H1 (cell line): ENCODE measurements around the gene DDX3X. TPM values are rescaled to one million over a fixed set of nuclear protein-coding genes. Genes with fewer than 3 reads are reported as not detected.

Source experiments
- CTCF ChIA-PET: fragments of 300-600 bp; sonication (Branson Sonifier 250); formaldehyde crosslinking; loops from one replicate; lab custom pipeline; 2021; ENCODE audit not compliant: partially characterized antibody; lab: Charles Lee
- POLR2A ChIA-PET: fragments of 300-600 bp; sonication (Branson Sonifier 250); formaldehyde crosslinking; loops from one replicate; lab custom pipeline; 2021; ENCODE audit warnings: inconsistent platforms; ENCODE audit not compliant: partially characterized antibody; lab: Charles Lee
- DNase-seq, 2 experiments: peaks; one replicate each; pipeline versions ENCODE4 v3.0.0 to v3.0.0-alpha.2; 2010 to 2022; ENCODE audit warnings: low spot score in 2 of 2, low read depth in 1 of 2, mixed read lengths in 1 of 2
- FAIRE-seq: peaks from 2 replicates; lab custom pipeline; 2011; peaks lifted over from hg19 to GRCh38; lab: Jason Lieb, UNC
- H2AFZ ChIP-seq: 2 replicates; pipeline ENCODE4 v1.8.1; 2012; ENCODE audit warnings: low read length, inconsistent platforms
- H2AK5ac ChIP-seq: 2 replicates; pipeline ENCODE4 v1.6.1; 2013; ENCODE audit warnings: low read depth, low read length
- H2BK120ac ChIP-seq: replicated peaks from 2 replicates; pipeline ENCODE3; 2013; ENCODE audit warnings: low read depth, low read length, inconsistent platforms
- H2BK12ac ChIP-seq: 2 replicates; pipeline ENCODE4 v1.6.1; 2013; ENCODE audit warnings: low read depth, low read length
- H2BK15ac ChIP-seq: 2 replicates; pipeline ENCODE4 v1.6.1; 2013; ENCODE audit warnings: low read length
- H2BK20ac ChIP-seq: 2 replicates; pipeline ENCODE4 v1.6.1; 2013; ENCODE audit warnings: low read length
- H2BK5ac ChIP-seq: 2 replicates; pipeline ENCODE4 v1.6.1; 2013; ENCODE audit warnings: low read depth, low read length
- H3K14ac ChIP-seq: 2 replicates; pipeline ENCODE4 v1.6.1; 2013; ENCODE audit warnings: inconsistent platforms; ENCODE audit not compliant: insufficient read length
- H3K18ac ChIP-seq: 2 replicates; pipeline ENCODE4 v1.6.1; 2013; ENCODE audit warnings: low read length; ENCODE audit errors: extremely low read depth
- H3K23ac ChIP-seq: 2 replicates; pipeline ENCODE4 v1.6.1; 2013; ENCODE audit warnings: inconsistent platforms; ENCODE audit not compliant: insufficient read length
- H3K23me2 ChIP-seq: 2 replicates; pipeline ENCODE4 v1.6.1; 2013; ENCODE audit warnings: low read depth, low read length
- H3K27ac ChIP-seq: 2 replicates; pipeline ENCODE4 v1.6.1; 2011; ENCODE audit warnings: low read depth, low read length, inconsistent platforms
- H3K27me3 ChIP-seq, 4 experiments: replicated peaks in 1 of 4; 1 replicate in 1 of 4; 2 replicates in 3 of 4; pipeline versions ENCODE4 v1.6.1 to v1.8.1; 2011 to 2013; ENCODE audit warnings: low read length in 3 of 4, mild to moderate bottlenecking in 3 of 4, inconsistent platforms in 2 of 4, mixed read lengths in 2 of 4, moderate library complexity in 1 of 4; ENCODE audit not compliant: control insufficient read depth in 3 of 4, insufficient read depth in 3 of 4; ENCODE audit errors: extremely low read depth in 1 of 4
- H3K36me3 ChIP-seq, 4 experiments: 2 replicates each; pipeline versions ENCODE4 v1.6.1 to v1.8.1; 2011 to 2013; ENCODE audit warnings: mild to moderate bottlenecking in 4 of 4, low read length in 3 of 4, moderate library complexity in 2 of 4, control low read depth in 1 of 4, inconsistent platforms in 1 of 4; ENCODE audit not compliant: insufficient read depth in 4 of 4, control insufficient read depth in 2 of 4
- H3K4ac ChIP-seq: replicated peaks from 2 replicates; pipeline ENCODE3; 2013; ENCODE audit warnings: low read length, low read depth, mixed read lengths, inconsistent platforms; ENCODE audit not compliant: insufficient read length
- H3K4me1 ChIP-seq, 4 experiments: replicated peaks in 1 of 4; 1 replicate in 1 of 4; 2 replicates in 3 of 4; pipeline versions ENCODE4 v1.6.1 to v1.8.1; 2011 to 2013; ENCODE audit warnings: low read length in 3 of 4, inconsistent platforms in 2 of 4, mixed read lengths in 1 of 4; ENCODE audit not compliant: insufficient read depth in 4 of 4, control insufficient read depth in 3 of 4
- H3K4me2 ChIP-seq, 2 experiments: 2 replicates each; pipeline versions ENCODE4 v1.6.1 to v1.8.1; 2011 to 2013; ENCODE audit warnings: low read depth in 2 of 2, low read length in 2 of 2, control low read depth in 1 of 2, inconsistent platforms in 1 of 2, mild to moderate bottlenecking in 1 of 2; ENCODE audit not compliant: insufficient read depth in 1 of 2
- H3K4me3 ChIP-seq, 4 experiments: fragments of 200-600, 300-600 bp in 1 of 4; sonication (generic), shearing (Covaris generic), sonication (Bioruptor Twin) in 1 of 4; 2 replicates each; pipeline versions ENCODE4 v1.5.1 to v1.8.1; 2011 to 2016; ENCODE audit warnings: low read length in 4 of 4, low read depth in 3 of 4, control low read depth in 2 of 4, inconsistent platforms in 2 of 4, mild to moderate bottlenecking in 2 of 4, mixed read lengths in 1 of 4, moderate library complexity in 1 of 4; ENCODE audit not compliant: insufficient read depth in 2 of 4; ENCODE audit errors: extremely low read depth in 1 of 4
- H3K56ac ChIP-seq: replicated peaks from 2 replicates; pipeline ENCODE3; 2013; ENCODE audit warnings: low read depth, mild to moderate bottlenecking, mixed read lengths, low read length, inconsistent platforms; ENCODE audit not compliant: insufficient read length
- H3K79me1 ChIP-seq: 2 replicates; pipeline ENCODE4 v1.6.1; 2013; ENCODE audit warnings: low read depth, low read length, control low read depth
- H3K79me2 ChIP-seq, 2 experiments: 2 replicates each; pipeline versions ENCODE4 v1.6.1 to v1.8.1; 2012 to 2013; ENCODE audit warnings: low read length in 2 of 2, mild to moderate bottlenecking in 2 of 2, inconsistent platforms in 1 of 2; ENCODE audit not compliant: insufficient read depth in 2 of 2, control insufficient read depth in 1 of 2
- H3K9ac ChIP-seq, 4 experiments: replicated peaks in 1 of 4; 1 replicate in 1 of 4; 2 replicates in 3 of 4; pipeline versions ENCODE4 v1.6.1 to v1.8.1; 2011 to 2013; ENCODE audit warnings: low read depth in 3 of 4, low read length in 3 of 4, control low read depth in 2 of 4, mild to moderate bottlenecking in 2 of 4, moderate library complexity in 2 of 4, inconsistent platforms in 1 of 4; ENCODE audit errors: extremely low read depth in 1 of 4
- H3K9me3 ChIP-seq, 2 experiments: 2 replicates each; pipeline versions ENCODE4 v1.6.1 to v1.8.1; 2012 to 2013; ENCODE audit warnings: mild to moderate bottlenecking in 2 of 2, moderate library complexity in 2 of 2, control low read depth in 1 of 2, inconsistent platforms in 1 of 2, low read depth in 1 of 2, low read length in 1 of 2, mixed read lengths in 1 of 2; ENCODE audit not compliant: insufficient read depth in 2 of 2
- H4K20me1 ChIP-seq, 2 experiments: replicated peaks in 1 of 2; 2 replicates each; pipeline versions ENCODE3 to v1.8.1; 2011 to 2013; ENCODE audit warnings: inconsistent platforms in 2 of 2, low read length in 2 of 2, mild to moderate bottlenecking in 1 of 2; ENCODE audit not compliant: insufficient read depth in 2 of 2, control insufficient read depth in 1 of 2
- H4K5ac ChIP-seq: 2 replicates; pipeline ENCODE4 v1.6.1; 2013; ENCODE audit warnings: low read length, low read depth, mixed read lengths, inconsistent platforms; ENCODE audit not compliant: insufficient read length
- H4K8ac ChIP-seq: 2 replicates; pipeline ENCODE4 v1.8.0; 2013; ENCODE audit warnings: mild to moderate bottlenecking, moderate library complexity, low read length, inconsistent platforms; ENCODE audit not compliant: insufficient read depth; ENCODE audit errors: extremely low read depth
- H4K91ac ChIP-seq: replicated peaks from 2 replicates; pipeline ENCODE3; 2013; ENCODE audit warnings: low read length, mixed read lengths, inconsistent platforms; ENCODE audit not compliant: insufficient read length
- CTCF ChIP-seq, 3 experiments: IDR thresholded peaks; 1 replicate in 2 of 3; 2 replicates in 1 of 3; pipeline versions ENCODE4 v1.5.1 to v1.6.1; 2011; ENCODE audit warnings: low read length in 3 of 3, mild to moderate bottlenecking in 3 of 3, inconsistent platforms in 2 of 3, low read depth in 1 of 3, moderate library complexity in 1 of 3; ENCODE audit not compliant: insufficient read depth in 1 of 3; ENCODE audit errors: control extremely low read depth in 1 of 3
- E2F6 ChIP-seq: IDR thresholded peaks from 2 replicates; pipeline ENCODE4 v1.6.1; 2012; ENCODE audit warnings: inconsistent platforms
- EP300 ChIP-seq, 2 experiments: IDR thresholded peaks; 1 replicate in 1 of 2; 2 replicates in 1 of 2; pipeline ENCODE4 v1.6.1; 2011 to 2012; ENCODE audit warnings: low read depth in 2 of 2, low read length in 2 of 2, mild to moderate bottlenecking in 2 of 2, borderline replicate concordance in 1 of 2, inconsistent platforms in 1 of 2, moderate library complexity in 1 of 2
- MAX ChIP-seq: IDR thresholded peaks from 2 replicates; pipeline ENCODE4 v1.6.1; 2012; ENCODE audit warnings: inconsistent platforms
- PHF8 ChIP-seq: fragments of 200-600 bp; sonication (generic); conservative IDR thresholded peaks from 2 replicates; pipeline ENCODE4 v1.7.1; 2012; ENCODE audit warnings: low read depth, mild to moderate bottlenecking, inconsistent platforms, low read length, moderate library complexity
- SAP30 ChIP-seq: fragments of 300-600 bp; sonication (generic); IDR thresholded peaks from 2 replicates; pipeline ENCODE4 v1.7.1; 2012; ENCODE audit warnings: low read length, moderate library complexity, mild to moderate bottlenecking, inconsistent platforms; ENCODE audit not compliant: insufficient read depth, insufficient replicate concordance
- SP1 ChIP-seq: IDR thresholded peaks from 2 replicates; pipeline ENCODE4 v1.6.1; 2011; ENCODE audit warnings: low read depth, low read length
- SP4 ChIP-seq: IDR thresholded peaks from 2 replicates; pipeline ENCODE4 v1.6.1; 2012; ENCODE audit warnings: low read length, inconsistent platforms
- WGBS, 2 experiments: shearing (Covaris generic) in 1 of 2; methylation state at CpG; one replicate each; pipeline versions ENCODE4 v1.1.6 to v1.1.7; 2013 to 2015; ENCODE audit warnings: low lambda C conversion rate in 2 of 2, mixed read lengths in 2 of 2, inconsistent platforms in 1 of 2, low coverage in 1 of 2, missing lambda C conversion rate in 1 of 2; ENCODE audit not compliant: insufficient replicate concordance in 2 of 2, insufficient coverage in 1 of 2, insufficient read length in 1 of 2; ENCODE audit errors: extremely low coverage in 1 of 2, missing lambda C conversion rate in 1 of 2; 5-methylcytosine and 5-hydroxymethylcytosine counted together
- polyA plus RNA-seq, 7 experiments: library from polyadenylated mRNA; depleted of rRNA in 3 of 7; stranded (reverse) in 5 of 7; unstranded in 2 of 7; fragments of >200 nt in 5 of 7; fragments of 200-250 nt in 2 of 7; gene quantifications; 1 replicate in 5 of 7; 2 replicates in 1 of 7; 4 replicates in 1 of 7; pipeline versions ENCODE4 v1.2.1 to v1.2.3, GENCODE V29; 2011 to 2013; ENCODE audit warnings: missing spikeins in 2 of 7, mixed read lengths in 2 of 7
- total RNA-seq: library from RNA; stranded (reverse); fragmentation: NEBNext Ultra II Directional; extraction: Animal tissue kit (Norgen Biotek cat#: 25700); gene quantifications from 2 replicates; pipeline ENCODE4 v1.2.1, GENCODE V29; 2021

Gene DDX3X
- total and polyA plus RNA-seq, 2 of the 8 experiments (the other 6 are each of a cell fraction or from before 2014, with no cell fraction given), result 39.4 to 291 TPM

GRCh38 chrX:41352329-41352838 is 18.4 kb downstream of the DDX3X start:
- Histone ChIP-seq H3K27ac (no peak overlapping the region), H3K79me1 (no peaks in the 10 kb centered on the region), H3K4me3 (no peak overlapping the region), H4K20me1 (no peaks in the 10 kb centered on the region), H3K79me2 (no peaks in the 10 kb centered on the region), H2BK5ac (no peak overlapping the region), H3K18ac (no peak overlapping the region), H3K56ac (no peak overlapping the region), H3K4ac (no peak overlapping the region), H3K9me3 (no peaks in the 10 kb centered on the region), H3K27me3 (no peaks in the 10 kb centered on the region), H3K14ac (no peak overlapping the region), H2AK5ac (no peak overlapping the region), H4K91ac (no peak overlapping the region), H3K4me2 (no peak overlapping the region), H3K23ac (no peak overlapping the region), H2BK120ac (no peak overlapping the region), H2BK20ac (no peak overlapping the region), H3K4me1 (peaks cover 0 to 3% (median 0%) of the 10 kb centered on the region in 4 experiments; a peak in 2 of 7 replicates), H2BK15ac (no peak overlapping the region), H4K5ac (no peak overlapping the region), H3K23me2 (no peaks in the 10 kb centered on the region), H3K9ac (no peak overlapping the region), H2BK12ac (no peak overlapping the region), H4K8ac (no peak overlapping the region), H3K36me3 (peaks cover 0 to 20% (median 9%) of the 10 kb centered on the region in 4 experiments; a peak in 5 of 8 replicates), H2AFZ (no peak overlapping the region)
- WGBS, 2 experiments, result 80% methylated on average over 3 of the region's 3 CpGs; no CpG with 5 or more reads in 1 of the 2 experiments
- POLR2A ChIA-PET, result interaction anchor here (0.6 to 1.1 kb wide), 3 partner anchors 11 to 88 kb away, joined by 3 to 6 read pairs (median 3); no protein-coding TSS in a partner anchor
- CTCF ChIA-PET, result interaction anchor here (1.2 kb wide), 1 partner anchor 105 kb away, joined by 3 read pairs; no protein-coding TSS in a partner anchor
- DNase-seq (no peak), FAIRE-seq (peak; percentile 13)
- TF ChIP-seq MAX (no peak), SP4 (no peak), CTCF (IDR thresholded peaks at IDR 0.05; ENCODE audit: control extremely low read depth in 1 of 3, insufficient read depth in 1 of 3, low read depth in 1 of 3, low read length in 3 of 3) (no peak), SAP30 (no peak), EP300 (IDR thresholded peaks at IDR 0.05; ENCODE audit: borderline replicate concordance in 1 of 2, low read depth in 2 of 2, low read length in 2 of 2) (no peak), PHF8 (no peak), SP1 (no peak), E2F6 (no peak)
